Fibroblast of gingiva (primary cell): Measurements from ENCODE around the gene TIGD4.

Source experiments
- DNase-seq: peaks from one replicate; pipeline ENCODE4 v3.0.0-alpha.2; 2011; ENCODE audit warnings: low read depth

Gene TIGD4

GRCh38 chr4:152719801-152720556 lies 59.6 kb downstream of the TIGD4 start:
- no peak for DNase-seq
